AG10803 (cell line): ENCODE results near the gene TMEM178B.
"Not testable (repeated sequence)": the region's sequence is repeated elsewhere in the genome, so short reads cannot be mapped to it uniquely, and the experiment has no call there.

Experiments used
- DNase-seq: peaks from one replicate; pipeline ENCODE4 v3.0.0; 2010; ENCODE audit warnings: low read depth
- H3K4me3 ChIP-seq: 2 replicates; pipeline ENCODE4 v1.5.1; 2011; ENCODE audit warnings: mild to moderate bottlenecking, low read length, control low read depth
- CTCF ChIP-seq: conservative IDR thresholded peaks from 2 replicates; pipeline ENCODE4 v1.5.1; 2011; ENCODE audit warnings: mild to moderate bottlenecking, low read length, control low read depth, inconsistent platforms

Gene TMEM178B

DNA sequence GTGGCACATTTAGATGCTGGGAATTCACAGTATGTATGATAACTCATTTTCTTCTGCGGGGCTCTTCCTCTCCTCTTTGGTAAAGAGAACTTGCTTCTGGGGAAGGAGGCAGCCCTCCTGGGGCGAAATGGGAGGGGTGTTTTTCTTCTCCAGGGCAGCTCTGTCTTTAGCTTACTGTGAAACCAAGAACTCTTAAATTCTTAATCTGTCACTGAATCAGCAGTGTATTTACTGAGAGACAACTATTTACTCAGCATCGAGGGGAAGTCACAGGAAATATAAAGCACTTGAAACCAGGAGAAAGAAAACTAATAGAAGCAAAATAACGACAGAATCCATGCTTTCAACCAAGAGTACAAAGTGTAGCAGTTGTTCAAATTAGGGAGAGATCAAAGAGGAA, 319.2 kb downstream of the TMEM178B start:
- H3K4me3 ChIP-seq, result no peak overlapping the region
- no peak for DNase-seq
- no peak for TF ChIP-seq CTCF

- no peak overlapping the region for H3K4me3 ChIP-seq
- no peak for TF ChIP-seq CTCF
- no peak for DNase-seq
These were observed 323.6 kb downstream of the TMEM178B start for GRCh38 chr7:141397236-141398163.

- no peak for DNase-seq
- no peak for TF ChIP-seq CTCF
- H3K4me3 ChIP-seq, result no peak overlapping the region
These were observed 326.5 kb downstream of the TMEM178B start for GRCh38 chr7:141400356-141400755.

DNA sequence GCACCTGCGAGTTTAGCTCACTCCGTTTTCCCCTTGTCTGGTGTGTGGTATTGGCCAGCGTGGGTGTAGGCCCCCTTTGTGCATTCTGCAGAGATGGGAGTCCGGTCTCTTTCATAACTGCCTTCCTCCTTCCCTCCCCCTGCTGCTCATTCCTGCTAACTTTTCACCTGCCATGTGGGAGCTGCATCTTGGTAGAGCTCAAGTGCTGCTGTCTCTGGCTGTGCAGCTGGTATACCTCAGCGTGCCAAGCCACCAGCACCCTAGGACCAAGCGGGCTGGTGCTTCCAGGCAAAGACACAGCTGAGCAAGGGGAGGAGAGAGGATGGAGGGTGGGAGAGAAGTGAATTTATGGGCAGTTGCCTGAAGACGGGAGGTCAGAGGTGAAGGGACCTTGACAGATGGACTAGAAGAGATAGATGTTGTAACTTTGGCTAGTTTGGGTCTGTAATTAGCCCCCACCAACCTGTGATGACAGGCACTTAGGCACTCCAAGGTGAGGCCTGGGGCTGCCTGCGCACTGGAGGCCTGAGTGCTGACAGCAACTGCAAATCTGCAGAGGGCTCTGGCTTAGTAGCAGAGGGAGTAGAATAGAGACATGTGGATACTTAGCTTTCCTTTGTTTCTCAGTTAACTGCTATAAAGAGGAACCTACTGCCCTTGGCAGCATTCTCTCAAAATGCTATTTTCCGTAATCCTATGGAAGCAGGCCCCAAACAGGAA, 328.6 kb downstream of the TMEM178B start:
- DNase-seq, result no peak
- no peak overlapping the region for H3K4me3 ChIP-seq
- TF ChIP-seq CTCF, result no peak

DNA sequence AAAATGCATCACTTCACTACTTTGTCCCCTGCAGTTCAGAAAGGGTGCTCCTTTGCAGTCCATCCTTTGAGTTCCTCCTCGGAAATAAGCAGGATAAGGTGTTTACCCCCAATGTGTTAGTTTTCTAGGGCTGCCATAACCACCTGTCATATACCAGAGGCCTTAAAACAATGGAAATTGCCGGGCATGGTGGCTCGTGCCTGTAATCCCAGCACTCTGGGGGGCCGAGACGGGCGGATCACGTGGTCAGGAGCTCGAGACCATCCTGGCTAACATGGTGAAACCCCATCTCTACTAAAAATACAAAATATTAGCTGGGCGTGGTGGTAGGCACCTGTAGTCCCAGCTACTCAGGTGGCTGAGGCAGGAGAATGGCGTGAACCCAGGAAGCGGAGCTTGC, 330.0 kb downstream of the TMEM178B start:
- DNase-seq, result not testable (repeated sequence)

DNA sequence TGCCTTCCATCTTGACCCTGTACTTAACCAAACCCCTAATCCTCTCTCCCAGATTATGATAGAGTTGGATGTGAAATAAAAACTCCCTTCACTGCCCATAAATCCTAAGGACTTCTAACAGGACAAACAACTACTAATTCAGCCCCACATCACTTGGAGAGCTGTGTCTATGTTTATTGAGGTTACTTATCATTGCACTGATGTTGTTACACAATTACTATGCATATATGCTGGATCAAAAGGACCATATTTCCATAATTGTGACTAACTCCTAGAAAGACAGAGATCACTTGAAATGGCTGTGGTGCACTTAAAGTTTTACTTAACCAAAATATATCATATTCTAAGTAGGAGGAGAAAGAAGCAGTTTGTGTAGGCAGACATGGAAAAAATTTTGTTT, 332.5 kb downstream of the TMEM178B start:
- no peak for TF ChIP-seq CTCF
- no peak overlapping the region for H3K4me3 ChIP-seq
- DNase-seq, result no peak

More for the DNA sequence above, 330.0 kb downstream of the TMEM178B start:
- not testable (repeated sequence) for H3K4me3 ChIP-seq

DNA sequence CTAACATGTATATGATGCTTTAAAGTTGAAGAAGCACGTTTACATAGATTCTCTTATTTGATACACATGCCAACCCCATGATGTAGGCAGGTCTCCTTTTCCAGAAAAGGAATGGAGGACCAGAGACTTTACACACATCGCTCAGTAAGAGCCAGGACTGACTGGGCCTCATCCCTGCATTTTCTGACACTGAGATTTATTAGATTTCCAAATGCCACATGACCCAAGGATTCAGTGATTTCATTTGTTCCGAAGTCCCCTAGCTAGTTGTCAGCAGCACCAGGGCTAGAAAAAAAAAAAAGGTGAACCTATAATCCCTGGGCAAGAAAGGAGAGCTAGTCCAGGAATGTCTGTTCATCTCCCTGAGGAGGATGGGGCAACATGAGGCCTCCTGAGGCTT, 334.0 kb downstream of the TMEM178B start:
- TF ChIP-seq CTCF, result no peak
- H3K4me3 ChIP-seq, result no peak overlapping the region
- DNase-seq, result no peak
